Hepatocyte (in vitro differentiated cells): ENCODE results near the gene PSMD12.

Experiments
- EZH2phosphoT487 ChIP-seq: fragments of 200-600 bp; sonication (generic); IDR thresholded peaks from one replicate; pipeline ENCODE4 v1.6.1; 2018; ENCODE audit warnings: antibody characterized with exemption, mild to moderate bottlenecking, low read depth, moderate library complexity; ENCODE audit not compliant: unreplicated experiment, severe bottlenecking
- TF ChIP-seq, protein P1 (sequence below): fragments of 200-600 bp; sonication (generic); IDR thresholded peaks from 2 replicates; pipeline ENCODE4 v1.5.1; 2016; ENCODE audit warnings: antibody characterized with exemption, mild to moderate bottlenecking; ENCODE audit not compliant: poor library complexity

DNA sequence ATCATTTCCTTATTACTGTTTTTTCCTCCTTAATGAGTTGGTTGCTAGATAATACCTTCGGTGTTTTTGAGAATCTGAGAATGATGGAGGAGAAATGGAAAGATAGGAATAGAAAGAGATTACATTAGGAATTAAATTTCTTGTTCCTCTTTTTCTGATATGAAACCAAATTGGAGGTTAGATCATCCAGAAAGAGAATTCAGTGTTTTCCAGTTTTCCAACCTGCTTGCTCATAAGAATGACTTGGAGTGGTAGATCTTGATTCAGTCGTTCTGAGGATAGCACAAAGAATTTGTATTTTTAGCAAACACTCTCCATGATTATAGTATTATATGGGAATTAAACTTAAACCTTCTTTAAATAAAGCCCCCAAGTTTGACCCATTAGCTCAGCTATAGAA is 46.6 kb upstream of the PSMD12 start:
- TF ChIP-seq, protein P1, sequence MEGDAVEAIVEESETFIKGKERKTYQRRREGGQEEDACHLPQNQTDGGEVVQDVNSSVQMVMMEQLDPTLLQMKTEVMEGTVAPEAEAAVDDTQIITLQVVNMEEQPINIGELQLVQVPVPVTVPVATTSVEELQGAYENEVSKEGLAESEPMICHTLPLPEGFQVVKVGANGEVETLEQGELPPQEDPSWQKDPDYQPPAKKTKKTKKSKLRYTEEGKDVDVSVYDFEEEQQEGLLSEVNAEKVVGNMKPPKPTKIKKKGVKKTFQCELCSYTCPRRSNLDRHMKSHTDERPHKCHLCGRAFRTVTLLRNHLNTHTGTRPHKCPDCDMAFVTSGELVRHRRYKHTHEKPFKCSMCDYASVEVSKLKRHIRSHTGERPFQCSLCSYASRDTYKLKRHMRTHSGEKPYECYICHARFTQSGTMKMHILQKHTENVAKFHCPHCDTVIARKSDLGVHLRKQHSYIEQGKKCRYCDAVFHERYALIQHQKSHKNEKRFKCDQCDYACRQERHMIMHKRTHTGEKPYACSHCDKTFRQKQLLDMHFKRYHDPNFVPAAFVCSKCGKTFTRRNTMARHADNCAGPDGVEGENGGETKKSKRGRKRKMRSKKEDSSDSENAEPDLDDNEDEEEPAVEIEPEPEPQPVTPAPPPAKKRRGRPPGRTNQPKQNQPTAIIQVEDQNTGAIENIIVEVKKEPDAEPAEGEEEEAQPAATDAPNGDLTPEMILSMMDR: no peak
- no peak for TF ChIP-seq EZH2phosphoT487
